CD4-positive, alpha-beta memory T cell (primary cell): ENCODE measurements around the gene GOLT1A. TPM values are rescaled to one million over a fixed set of nuclear protein-coding genes. Genes with fewer than 3 reads are reported as not detected.

Experiments
- CTCF ChIA-PET: fragments of 350-600 bp; sonication (Branson Sonifier 250); formaldehyde crosslinking; loops from one replicate; lab custom pipeline; 2021; ENCODE audit warnings: inconsistent platforms; ENCODE audit not compliant: partially characterized antibody; lab: Charles Lee
- POLR2A ChIA-PET: fragments of 350-600 bp; sonication (Branson Sonifier 250); formaldehyde crosslinking; loops from one replicate; lab custom pipeline; 2021; ENCODE audit not compliant: partially characterized antibody; lab: Charles Lee
- DNase-seq, 5 donors: peaks; one replicate each; pipeline versions ENCODE4 v3.0.0 to v3.0.0-alpha.2; 2020 to 2022; ENCODE audit warnings: mixed read lengths in 1 of 5
- H3K27ac ChIP-seq: one replicate; pipeline ENCODE4 v1.7.0; 2013; ENCODE audit warnings: low read depth, low read length
- H3K27me3 ChIP-seq: 2 replicates; pipeline ENCODE4 v1.7.0; 2013; ENCODE audit warnings: mild to moderate bottlenecking, low read length, moderate library complexity; ENCODE audit not compliant: insufficient read depth
- H3K36me3 ChIP-seq: 2 replicates; pipeline ENCODE4 v1.7.0; 2013; ENCODE audit warnings: mild to moderate bottlenecking, low read length, moderate library complexity; ENCODE audit not compliant: insufficient read depth
- H3K4me1 ChIP-seq: 2 replicates; pipeline ENCODE4 v1.7.0; 2013; ENCODE audit warnings: mild to moderate bottlenecking, low read length, moderate library complexity; ENCODE audit not compliant: insufficient read depth
- H3K4me3 ChIP-seq, 2 donors: one replicate each; pipeline ENCODE4 v1.7.0; 2013; ENCODE audit warnings: low read length in 2 of 2, mild to moderate bottlenecking in 1 of 2
- H3K9me3 ChIP-seq, 2 donors: one replicate each; pipeline ENCODE4 v1.7.0; 2013; ENCODE audit warnings: low read length in 2 of 2, control low read depth in 1 of 2; ENCODE audit not compliant: control insufficient read depth in 1 of 2
- H3K27ac Mint-ChIP-seq, 7 donors: one replicate each; pipeline ENCODE4 v1.8.0; 2020 to 2021; ENCODE audit warnings: mixed read lengths in 7 of 7, mild to moderate bottlenecking in 6 of 7, inconsistent platforms in 3 of 7, moderate library complexity in 3 of 7
- H3K27me3 Mint-ChIP-seq, 2 donors: one replicate each; pipeline ENCODE4 v1.8.0; 2020 to 2021; ENCODE audit warnings: mixed read lengths in 2 of 2
- H3K36me3 Mint-ChIP-seq, 2 donors: one replicate each; pipeline ENCODE4 v1.8.0; 2020 to 2021; ENCODE audit warnings: mixed read lengths in 2 of 2, inconsistent platforms in 1 of 2, mild to moderate bottlenecking in 1 of 2
- H3K4me1 Mint-ChIP-seq, 4 donors: one replicate each; pipeline ENCODE4 v1.8.0; 2020 to 2021; ENCODE audit warnings: mixed read lengths in 4 of 4, mild to moderate bottlenecking in 1 of 4
- H3K4me3 Mint-ChIP-seq, 8 donors: one replicate each; pipeline ENCODE4 v1.8.0; 2020 to 2021; ENCODE audit warnings: mixed read lengths in 8 of 8, mild to moderate bottlenecking in 7 of 8, moderate library complexity in 6 of 8, inconsistent platforms in 3 of 8
- H3K9me3 Mint-ChIP-seq, 8 donors: one replicate each; pipeline ENCODE4 v1.8.0; 2020 to 2021; ENCODE audit warnings: mixed read lengths in 8 of 8, mild to moderate bottlenecking in 5 of 8, inconsistent platforms in 3 of 8, moderate library complexity in 1 of 8
- intact Hi-C: fragments of 100-400 bp; cut with micrococcal nuclease; formaldehyde crosslinking; loops from one replicate; pipeline ENCODE4 v1.15.1; 2023
- polyA plus RNA-seq, 2 donors: library from polyadenylated mRNA; unstranded; fragments of 300-500 nt; fragmentation: Illumina TruSeq; gene quantifications; one replicate each; pipeline ENCODE4 v1.2.3, GENCODE V29; 2021
- total RNA-seq, 2 experiments: library from RNA; stranded (reverse); gene quantifications; one replicate each; pipeline ENCODE4 v1.2.3, GENCODE V29; 2021

Gene GOLT1A
- total and polyA plus RNA-seq, 4 experiments from 2014 or later: 0.39 to 0.54 (median 0.41) TPM; not detected in 1

DNA sequence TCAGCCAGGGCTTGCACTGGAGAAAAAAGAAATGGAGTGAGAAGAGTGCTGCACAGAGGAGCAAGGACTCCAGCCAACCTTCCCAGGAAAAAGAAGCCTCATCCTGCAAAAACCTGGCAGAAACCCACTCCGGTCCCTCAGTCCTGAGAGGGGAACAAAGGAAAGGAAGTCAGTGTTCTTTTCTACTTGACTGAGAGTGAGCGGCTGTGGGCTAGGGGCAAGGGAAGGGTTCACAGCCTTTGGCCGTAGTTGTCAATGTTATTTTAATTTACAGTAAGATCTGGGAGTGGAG is 8.9 kb upstream of the GOLT1A start:
- H3K27ac Mint-ChIP-seq: no peak overlapping the region
- CTCF ChIA-PET: no interaction called here
- H3K4me3 ChIP-seq: no peak overlapping the region
- no peaks in the 10 kb centered on the region for H3K4me1 ChIP-seq
- H3K27me3 ChIP-seq: no peaks in the 10 kb centered on the region
- H3K36me3 ChIP-seq: no peaks in the 10 kb centered on the region
- DNase-seq: no peak
- H3K27ac ChIP-seq: no peak overlapping the region
- H3K9me3 ChIP-seq: no peaks in the 10 kb centered on the region
- H3K9me3 Mint-ChIP-seq: no peaks in the 10 kb centered on the region
- H3K27me3 Mint-ChIP-seq: peaks cover 0 to 2% of the 10 kb centered on the region in 2 donors
- H3K4me3 Mint-ChIP-seq: no peak overlapping the region
- H3K4me1 Mint-ChIP-seq: peaks cover 0 to 3% (median 0%) of the 10 kb centered on the region in 4 donors
- POLR2A ChIA-PET: no interaction called here
- H3K36me3 Mint-ChIP-seq: no peaks in the 10 kb centered on the region
- intact Hi-C loops: no loop called here

DNA sequence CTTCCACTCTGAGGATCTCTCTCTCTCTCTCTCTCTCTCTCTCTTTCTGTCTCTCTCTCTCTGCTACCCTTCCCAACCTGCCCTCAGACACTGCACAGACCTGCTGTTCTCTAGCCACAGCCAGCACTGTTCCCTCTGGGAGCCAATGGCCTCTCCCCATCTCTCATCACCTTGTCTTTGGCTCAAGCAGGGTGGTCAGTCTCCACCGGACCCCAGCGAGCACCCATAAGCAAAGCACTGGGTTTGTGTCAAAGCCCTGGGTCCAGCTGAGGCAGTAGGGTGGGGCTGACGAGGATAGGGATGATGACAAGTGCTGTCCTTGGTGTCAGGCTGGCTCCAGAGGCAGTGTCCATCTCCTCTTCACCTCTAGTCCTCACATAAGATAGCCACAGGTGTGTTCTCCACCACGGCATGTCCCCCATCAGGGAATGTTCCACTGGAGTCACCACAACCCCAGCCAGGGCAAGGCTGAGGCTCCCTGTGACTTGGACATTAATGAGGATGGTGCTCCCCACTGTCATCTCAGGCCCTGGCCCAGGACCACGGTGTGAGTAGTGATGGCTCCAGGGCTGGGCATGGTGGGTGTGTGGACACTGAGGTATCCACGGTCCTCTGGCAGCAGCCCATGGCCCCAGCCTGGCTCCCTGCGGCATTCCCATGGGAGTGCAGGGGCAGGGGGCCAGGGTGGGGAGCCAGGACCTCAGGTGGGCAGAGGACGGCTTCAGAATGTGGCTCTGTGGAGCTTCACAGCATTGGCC is 8.4 kb upstream of the GOLT1A start:
- no peaks in the 10 kb centered on the region for H3K36me3 Mint-ChIP-seq
- no peaks in the 10 kb centered on the region for H3K4me1 ChIP-seq
- no peaks in the 10 kb centered on the region for H3K9me3 ChIP-seq
- no peaks in the 10 kb centered on the region for H3K36me3 ChIP-seq
- H3K9me3 Mint-ChIP-seq: no peaks in the 10 kb centered on the region
- no peak overlapping the region for H3K4me3 ChIP-seq
- no peak for DNase-seq
- no peak overlapping the region for H3K27ac Mint-ChIP-seq
- POLR2A ChIA-PET: no interaction called here
- intact Hi-C loops: no loop called here
- H3K27ac ChIP-seq: no peak overlapping the region
- peaks cover 0 to 2% of the 10 kb centered on the region in 2 donors for H3K27me3 Mint-ChIP-seq
- CTCF ChIA-PET: no interaction called here
- no peak overlapping the region for H3K4me3 Mint-ChIP-seq
- peaks cover 0 to 3% (median 0%) of the 10 kb centered on the region in 4 donors for H3K4me1 Mint-ChIP-seq
- no peaks in the 10 kb centered on the region for H3K27me3 ChIP-seq

DNA sequence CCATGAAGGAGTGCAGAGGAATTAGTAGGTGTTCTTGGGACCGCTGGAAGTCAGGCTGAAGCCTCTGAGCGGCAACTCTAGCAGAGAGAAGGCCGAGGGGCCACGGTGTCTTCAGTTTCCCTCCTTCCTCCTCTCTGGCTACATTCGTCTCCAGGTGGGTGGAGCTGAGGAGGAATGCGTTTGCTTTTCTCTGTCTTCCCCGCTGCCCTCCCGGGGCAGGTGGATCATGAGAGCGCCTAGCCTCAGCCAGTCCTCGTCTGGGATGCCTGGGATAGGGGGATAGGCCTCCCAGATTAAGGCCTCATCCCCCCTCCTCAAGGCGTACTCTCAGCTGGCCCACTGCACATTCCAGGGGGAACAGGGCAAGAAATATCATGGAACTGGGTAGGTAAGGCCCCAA is 7.5 kb upstream of the GOLT1A start:
- Mint-ChIP-seq H3K9me3 (no peaks in the 10 kb centered on the region), H3K4me3 (no peak overlapping the region), H3K36me3 (no peaks in the 10 kb centered on the region), H3K27ac (no peak overlapping the region), H3K4me1 (peaks cover 0 to 3% (median 0%) of the 10 kb centered on the region in 4 donors), H3K27me3 (no peaks in the 10 kb centered on the region)
- ChIA-PET CTCF (no interaction called here), POLR2A (no interaction called here)
- no peaks in the 10 kb centered on the region for H3K36me3 ChIP-seq
- H3K4me3 ChIP-seq: no peak overlapping the region
- DNase-seq: no peak
- intact Hi-C loops: no loop called here
- no peak overlapping the region for H3K27ac ChIP-seq
- H3K4me1 ChIP-seq: no peaks in the 10 kb centered on the region
- H3K9me3 ChIP-seq: no peaks in the 10 kb centered on the region
- no peaks in the 10 kb centered on the region for H3K27me3 ChIP-seq

DNA sequence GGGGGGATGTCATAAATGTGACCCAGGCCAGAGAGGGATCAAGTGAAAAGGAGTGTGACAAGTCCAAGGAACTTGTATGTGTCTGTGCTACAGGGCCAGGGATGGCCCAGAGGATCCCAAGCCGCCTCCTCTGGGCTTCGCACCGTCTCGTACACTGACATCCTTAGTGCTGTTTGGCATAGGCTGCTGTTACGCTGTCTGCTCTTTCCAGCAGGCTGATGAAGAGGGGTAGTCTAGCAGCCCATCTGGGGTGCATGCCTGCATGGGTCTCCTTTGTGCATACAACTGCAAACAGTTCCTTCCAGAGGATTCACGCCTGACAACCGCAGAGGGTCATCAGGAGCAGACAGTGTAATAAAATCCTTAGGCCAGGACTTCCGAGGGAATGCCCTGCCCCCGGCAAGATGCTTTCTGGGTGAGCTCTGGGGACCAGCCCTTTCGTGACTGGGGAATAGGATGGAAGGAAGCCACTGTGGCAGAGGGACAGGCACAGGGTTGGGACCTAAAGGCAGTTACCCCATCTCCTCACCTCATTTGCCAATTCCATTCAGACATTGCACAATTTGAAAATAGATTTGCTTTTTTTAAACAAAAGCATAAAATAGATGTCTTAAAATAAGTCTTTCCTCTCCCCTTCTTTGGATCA is 6.3 kb upstream of the GOLT1A start:
- no peaks in the 10 kb centered on the region for H3K27me3 Mint-ChIP-seq
- intact Hi-C loops: no loop called here
- no peak overlapping the region for H3K4me3 Mint-ChIP-seq
- Histone ChIP-seq H3K4me3 (no peak overlapping the region), H3K36me3 (no peaks in the 10 kb centered on the region), H3K27ac (no peak overlapping the region), H3K4me1 (no peaks in the 10 kb centered on the region), H3K27me3 (no peaks in the 10 kb centered on the region), H3K9me3 (no peaks in the 10 kb centered on the region)
- CTCF ChIA-PET: interaction anchor here (1.4 kb wide), 1 partner anchor 13 kb away, joined by 6 read pairs; no protein-coding TSS in a partner anchor
- no peaks in the 10 kb centered on the region for H3K36me3 Mint-ChIP-seq
- H3K27ac Mint-ChIP-seq: no peak overlapping the region
- POLR2A ChIA-PET: no interaction called here
- H3K9me3 Mint-ChIP-seq: no peaks in the 10 kb centered on the region
- DNase-seq: no peak
- peaks cover 0 to 3% (median 0%) of the 10 kb centered on the region in 4 donors for H3K4me1 Mint-ChIP-seq

DNA sequence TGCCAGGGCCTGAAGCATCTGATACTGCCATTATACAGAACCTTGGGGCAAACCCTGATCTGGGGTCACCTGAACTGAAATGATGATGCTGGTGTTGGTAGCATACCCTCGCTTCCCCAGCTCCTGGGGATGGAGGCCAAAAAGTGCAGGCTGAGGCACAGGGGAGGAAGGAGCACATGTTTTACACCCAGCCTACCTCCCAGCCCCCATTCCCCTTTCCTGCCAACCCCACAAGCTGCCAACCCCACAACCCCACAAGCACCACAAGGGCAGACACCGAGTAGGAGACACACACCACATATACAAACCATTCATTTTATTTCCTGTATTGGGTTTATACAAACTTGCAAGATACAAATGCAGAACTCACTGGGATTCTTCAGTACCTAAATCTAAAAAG is 4.8 kb upstream of the GOLT1A start:
- DNase-seq: no peak
- CTCF ChIA-PET: interaction anchor here (1.4 kb wide), 1 partner anchor 12 kb away, joined by 6 read pairs; no protein-coding TSS in a partner anchor
- Mint-ChIP-seq H3K27me3 (peaks cover 0 to 3% of the 10 kb centered on the region in 2 donors), H3K4me1 (peaks cover 6 to 7% (median 6%) of the 10 kb centered on the region in 4 donors), H3K9me3 (no peaks in the 10 kb centered on the region), H3K36me3 (no peaks in the 10 kb centered on the region), H3K4me3 (no peak overlapping the region), H3K27ac (no peak overlapping the region)
- Histone ChIP-seq H3K4me3 (no peak overlapping the region), H3K27ac (no peak overlapping the region), H3K27me3 (no peaks in the 10 kb centered on the region), H3K9me3 (no peaks in the 10 kb centered on the region), H3K4me1 (peaks cover 9% of the 10 kb centered on the region), H3K36me3 (no peaks in the 10 kb centered on the region)
- POLR2A ChIA-PET: no interaction called here
- intact Hi-C loops: no loop called here

DNA sequence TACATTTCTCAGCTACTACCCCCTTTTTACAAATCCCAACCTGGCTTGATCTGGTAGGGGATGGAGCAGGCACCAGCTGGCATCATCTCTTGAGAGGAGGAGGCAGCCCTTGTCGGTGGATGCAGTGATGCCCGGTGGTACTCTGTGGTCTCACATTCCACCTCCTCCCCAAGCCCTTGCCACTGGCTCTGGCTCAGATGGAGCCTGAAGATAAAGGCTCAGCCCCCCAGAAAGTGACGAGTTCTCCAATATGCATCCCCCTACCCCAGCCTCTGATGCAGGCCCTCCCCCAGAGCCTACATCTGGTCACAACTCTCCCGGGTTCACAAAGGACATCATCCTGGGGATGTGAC is 3.8 kb upstream of the GOLT1A start:
- intact Hi-C loops: no loop called here
- H3K9me3 ChIP-seq: no peaks in the 10 kb centered on the region
- no peak overlapping the region for H3K27ac ChIP-seq
- Mint-ChIP-seq H3K9me3 (no peaks in the 10 kb centered on the region), H3K27me3 (peaks cover 0 to 3% of the 10 kb centered on the region in 2 donors), H3K4me3 (no peak overlapping the region), H3K27ac (no peak overlapping the region), H3K36me3 (no peaks in the 10 kb centered on the region), H3K4me1 (peaks cover 6 to 9% (median 6%) of the 10 kb centered on the region in 4 donors)
- no peaks in the 10 kb centered on the region for H3K36me3 ChIP-seq
- POLR2A ChIA-PET: no interaction called here
- no peaks in the 10 kb centered on the region for H3K27me3 ChIP-seq
- peaks cover 11% of the 10 kb centered on the region for H3K4me1 ChIP-seq
- H3K4me3 ChIP-seq: no peak overlapping the region
- CTCF ChIA-PET: interaction anchor here (3.1 kb wide), 1 partner anchor 11 kb away, joined by 21 read pairs; no protein-coding TSS in a partner anchor
- no peak for DNase-seq

DNA sequence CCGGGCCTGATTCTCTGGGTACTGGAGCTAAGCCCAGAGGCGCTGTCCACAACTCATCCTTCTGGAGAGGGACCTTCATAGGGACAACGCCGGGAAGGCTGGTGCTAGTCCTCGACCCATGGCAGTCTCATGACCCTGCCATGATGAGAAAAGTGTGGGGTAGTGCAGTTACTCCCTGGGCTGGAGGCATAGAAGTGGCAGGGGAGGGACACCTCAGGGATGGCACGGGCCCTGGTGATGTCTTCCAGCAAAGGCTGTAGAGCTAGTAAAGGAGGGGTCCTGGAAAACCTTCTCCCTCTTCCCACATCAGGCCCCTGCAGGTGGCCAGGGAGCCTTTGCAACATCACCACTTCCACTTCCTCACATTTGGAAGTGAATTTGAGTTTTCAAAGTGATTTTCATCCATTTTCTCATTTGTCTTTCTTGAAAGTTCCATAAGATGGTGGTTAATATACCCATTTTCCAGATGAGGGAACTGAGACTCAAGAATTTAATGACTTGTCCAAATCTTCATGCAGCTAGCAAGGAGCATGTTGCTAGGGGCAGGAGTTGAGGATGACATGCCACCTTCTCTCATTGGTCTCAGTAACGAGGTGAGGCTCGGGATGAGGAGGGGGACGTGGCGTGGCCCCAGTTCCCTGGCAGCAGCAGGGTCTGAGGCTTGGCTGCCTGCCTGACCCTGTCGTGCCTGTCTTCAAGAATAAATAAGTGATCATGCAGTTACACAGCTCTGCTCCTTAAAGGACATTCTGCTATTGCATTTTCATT is 3.3 kb upstream of the GOLT1A start:
- no peak for DNase-seq
- Mint-ChIP-seq H3K4me1 (peaks cover 6 to 9% (median 6%) of the 10 kb centered on the region in 4 donors), H3K27ac (no peak overlapping the region), H3K4me3 (no peak overlapping the region), H3K27me3 (peaks cover 0 to 3% of the 10 kb centered on the region in 2 donors), H3K36me3 (no peaks in the 10 kb centered on the region), H3K9me3 (no peaks in the 10 kb centered on the region)
- H3K4me3 ChIP-seq: no peak overlapping the region
- POLR2A ChIA-PET: no interaction called here
- H3K27ac ChIP-seq: no peak overlapping the region
- no peaks in the 10 kb centered on the region for H3K27me3 ChIP-seq
- H3K9me3 ChIP-seq: no peaks in the 10 kb centered on the region
- peaks cover 11% of the 10 kb centered on the region for H3K4me1 ChIP-seq
- no peaks in the 10 kb centered on the region for H3K36me3 ChIP-seq
- intact Hi-C loops: no loop called here
- CTCF ChIA-PET: interaction anchor here (3.1 kb wide), 1 partner anchor 11 kb away, joined by 21 read pairs; no protein-coding TSS in a partner anchor
